Left lung (tissue), 10 donors: ENCODE measurements around the gene CSTPP1. TPM values are rescaled to one million over a fixed set of nuclear protein-coding genes. Genes with fewer than 3 reads are reported as not detected.

Experiments
- ATAC-seq: fragments of 200-7000 bp; cut with Tn5 transposase; one replicate; pipeline ENCODE4 v1.9.1; 2020; ENCODE audit warnings: moderate library complexity
- DNase-seq, 4 donors: peaks; one replicate each; pipeline ENCODE4 v3.0.0-alpha.2; 2013 to 2020
- H3K27ac ChIP-seq, 2 donors: fragments of 200-600 bp; sonication (generic) in 1 of 2; one replicate each; pipeline versions ENCODE4 v1.5.0 to v1.8.0; 2020 to 2021
- H3K27me3 ChIP-seq, 2 donors: fragments of 200-600 bp; sonication (generic) in 1 of 2; one replicate each; pipeline versions ENCODE4 v1.5.0 to v1.8.0; 2020 to 2021
- H3K36me3 ChIP-seq, 2 donors: fragments of 200-600 bp; sonication (generic) in 1 of 2; one replicate each; pipeline versions ENCODE4 v1.5.0 to v1.8.0; 2020 to 2021
- H3K4me1 ChIP-seq, 2 donors: fragments of 200-600 bp; one replicate each; pipeline ENCODE4 v1.8.0; 2021
- H3K4me3 ChIP-seq, 2 donors: fragments of 200-600 bp; sonication (generic) in 1 of 2; one replicate each; pipeline versions ENCODE4 v1.5.0 to v1.8.0; 2020 to 2021; ENCODE audit warnings: mild to moderate bottlenecking in 1 of 2
- H3K9me3 ChIP-seq, 2 donors: fragments of 200-600 bp; sonication (generic) in 1 of 2; one replicate each; pipeline versions ENCODE4 v1.5.0 to v1.8.0; 2020 to 2021
- CTCF ChIP-seq, 2 donors: fragments of 200-600 bp; sonication (generic) in 1 of 2; IDR thresholded peaks; one replicate each; pipeline versions ENCODE4 v1.5.0 to v1.8.0; 2021; ENCODE audit warnings: antibody characterized with exemption in 2 of 2
- intact Hi-C, 2 donors: fragments of 100-400 bp; cut with DNase I; formaldehyde crosslinking; loops; one replicate each; pipeline versions ENCODE4 v1.11.2 to v1.14.2; 2022
- polyA plus RNA-seq, 6 donors: library from polyadenylated mRNA; unstranded; fragments of 120-200 nt; gene quantifications; one replicate each; pipeline ENCODE4 v1.2.1, GENCODE V29; 2013; ENCODE audit not compliant: insufficient read length in 6 of 6
- total RNA-seq, 2 donors: library from RNA; stranded (reverse); fragmentation: NEBNext Ultra II Directional; extraction: Animal tissue kit (Norgen Biotek cat#: 25700); gene quantifications; one replicate each; pipeline ENCODE4 v1.2.1, GENCODE V29; 2021
- donor health status: DM: no; HTN: yes; CAD: no.
- donor health status: DM: no; HTN: no; CAD: no.

Gene CSTPP1
- total and polyA plus RNA-seq, 8 donors = 28.7 to 56.0 (median 51.4) TPM

- no peak for TF ChIP-seq CTCF (IDR thresholded peaks at IDR 0.05)
- Histone ChIP-seq H3K4me3 (no peak overlapping the region), H3K4me1 (no peaks in the 10 kb centered on the region), H3K9me3 (no peaks in the 10 kb centered on the region), H3K27ac (no peak overlapping the region), H3K27me3 (no peaks in the 10 kb centered on the region), H3K36me3 (no peaks in the 10 kb centered on the region)
- no peak for DNase-seq
- no peak for ATAC-seq
- intact Hi-C loops = no loop called here
Observed at GRCh38 chr11:47124675-47125074, 188.1 kb downstream of the CSTPP1 start.

GRCh38 chr11:47125083-47125482 lies 188.5 kb downstream of the CSTPP1 start:
- ATAC-seq (no peak), DNase-seq (no peak)
- H3K27me3 ChIP-seq = no peaks in the 10 kb centered on the region
- H3K27ac ChIP-seq = no peak overlapping the region
- H3K9me3 ChIP-seq = no peaks in the 10 kb centered on the region
- H3K4me1 ChIP-seq = no peaks in the 10 kb centered on the region
- H3K4me3 ChIP-seq = no peak overlapping the region
- TF ChIP-seq CTCF (IDR thresholded peaks at IDR 0.05) = no peak
- intact Hi-C loops = no loop called here
- H3K36me3 ChIP-seq = no peaks in the 10 kb centered on the region

- H3K36me3 ChIP-seq = no peaks in the 10 kb centered on the region
- H3K27ac ChIP-seq = no peak overlapping the region
- ATAC-seq = no peak
- DNase-seq = no peak
- no peaks in the 10 kb centered on the region for H3K4me1 ChIP-seq
- H3K9me3 ChIP-seq = no peaks in the 10 kb centered on the region
- no peaks in the 10 kb centered on the region for H3K27me3 ChIP-seq
- TF ChIP-seq CTCF (IDR thresholded peaks at IDR 0.05) = no peak
- intact Hi-C loops = no loop called here
- H3K4me3 ChIP-seq = no peak overlapping the region
Observed at GRCh38 chr11:47127213-47127612, 190.7 kb downstream of the CSTPP1 start.

DNA sequence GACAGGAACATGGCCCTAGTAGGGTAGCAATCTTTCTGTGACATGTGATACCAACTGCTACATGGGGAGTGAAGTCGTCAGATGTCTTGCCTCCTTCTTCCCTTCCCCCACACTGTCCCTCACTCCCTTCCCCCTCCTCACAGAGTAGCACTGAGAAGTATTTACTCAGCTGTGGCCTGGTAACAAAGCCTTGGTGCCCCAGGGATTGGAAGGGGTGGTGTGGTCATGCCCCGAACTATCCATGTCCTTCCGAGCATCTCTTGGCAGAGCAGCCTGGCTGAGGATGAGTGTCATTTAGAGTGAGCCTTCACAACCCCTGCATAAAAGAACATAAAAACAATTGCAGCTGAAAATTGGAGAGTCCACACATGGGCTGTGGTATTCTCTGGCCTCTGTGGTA lies 194.0 kb downstream of the CSTPP1 start:
- DNase-seq = no peak
- H3K4me1 ChIP-seq = no peaks in the 10 kb centered on the region
- ATAC-seq = no peak

DNA sequence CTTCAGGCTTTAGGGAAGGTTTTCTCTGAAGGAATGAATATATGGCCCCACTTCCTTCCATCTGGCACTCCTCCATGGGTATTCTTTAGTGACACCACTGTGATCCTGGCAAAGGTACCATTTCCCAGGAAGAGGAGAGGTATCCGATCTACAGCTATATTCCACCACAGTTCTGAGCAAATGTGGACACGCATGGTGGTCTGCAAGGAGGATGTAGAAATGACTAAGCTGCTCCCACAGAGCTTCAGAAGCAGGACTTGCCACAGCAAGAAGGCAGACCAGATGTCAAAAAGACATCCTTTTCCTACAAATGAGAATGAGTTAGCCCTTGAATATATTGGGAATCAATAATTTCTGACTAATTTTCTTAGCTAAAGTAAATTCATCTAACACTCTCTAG lies 194.6 kb downstream of the CSTPP1 start:
- Histone ChIP-seq H3K9me3 (no peaks in the 10 kb centered on the region), H3K4me1 (no peaks in the 10 kb centered on the region), H3K27ac (no peak overlapping the region), H3K4me3 (no peak overlapping the region), H3K27me3 (no peaks in the 10 kb centered on the region), H3K36me3 (no peaks in the 10 kb centered on the region)
- DNase-seq (no peak), ATAC-seq (no peak)
- TF ChIP-seq CTCF (IDR thresholded peaks at IDR 0.05) = no peak
- intact Hi-C loops = no loop called here

More for the DNA sequence above, 194.0 kb downstream of the CSTPP1 start:
- no peak for TF ChIP-seq CTCF (IDR thresholded peaks at IDR 0.05)
- Histone ChIP-seq H3K27ac (no peak overlapping the region), H3K4me3 (no peak overlapping the region), H3K27me3 (no peaks in the 10 kb centered on the region), H3K9me3 (no peaks in the 10 kb centered on the region), H3K36me3 (no peaks in the 10 kb centered on the region)
- intact Hi-C loops = no loop called here
